Colon (tissue), 2 donors: ENCODE data around the gene LCP2.
"Not testable (repeated sequence)": the region's sequence is repeated elsewhere in the genome, so short reads cannot be mapped to it uniquely, and the experiment has no call there.

ENCODE experiments used
- FAIRE-seq: peaks from 2 replicates; lab custom pipeline; 2012; peaks lifted over from hg19 to GRCh38; lab: Jason Lieb, UNC
- donor health status: control.
- donor health status: control.

Gene LCP2

DNA sequence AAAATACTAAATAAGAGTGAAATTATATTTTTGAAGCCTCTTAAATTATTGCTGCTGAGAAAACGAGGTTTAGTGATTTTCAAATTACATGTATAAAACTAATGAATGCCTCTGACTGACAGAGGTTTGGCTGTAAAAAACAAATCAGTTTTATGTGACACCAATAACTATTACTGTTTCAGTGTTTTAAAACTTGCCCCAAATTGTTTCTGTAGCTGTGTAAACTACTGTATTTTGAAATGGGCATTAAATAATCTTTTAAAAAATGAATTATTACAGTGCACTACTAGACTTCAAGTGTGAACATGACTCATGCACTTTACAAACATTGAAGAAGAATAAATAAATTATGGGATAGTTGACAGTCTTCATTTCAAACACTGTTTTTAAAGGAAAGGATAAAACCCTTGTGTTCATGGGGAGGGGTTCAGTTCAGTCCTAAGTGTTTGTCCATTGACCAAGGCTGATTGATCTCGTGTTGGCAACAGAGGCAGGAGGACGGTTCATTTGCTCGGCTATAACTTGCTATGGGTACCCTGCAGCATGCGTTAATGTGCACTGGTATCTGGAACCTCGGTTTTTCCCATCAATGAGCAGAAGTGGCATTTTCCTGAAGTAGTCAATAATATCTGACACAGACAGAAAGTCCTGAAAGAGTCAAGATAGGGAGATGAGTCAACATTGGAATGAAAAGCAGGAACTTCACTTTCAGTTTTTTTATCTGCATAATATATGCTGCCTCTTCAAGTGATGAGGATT is 49.2 kb downstream of the LCP2 start:
- FAIRE-seq = no peak

DNA sequence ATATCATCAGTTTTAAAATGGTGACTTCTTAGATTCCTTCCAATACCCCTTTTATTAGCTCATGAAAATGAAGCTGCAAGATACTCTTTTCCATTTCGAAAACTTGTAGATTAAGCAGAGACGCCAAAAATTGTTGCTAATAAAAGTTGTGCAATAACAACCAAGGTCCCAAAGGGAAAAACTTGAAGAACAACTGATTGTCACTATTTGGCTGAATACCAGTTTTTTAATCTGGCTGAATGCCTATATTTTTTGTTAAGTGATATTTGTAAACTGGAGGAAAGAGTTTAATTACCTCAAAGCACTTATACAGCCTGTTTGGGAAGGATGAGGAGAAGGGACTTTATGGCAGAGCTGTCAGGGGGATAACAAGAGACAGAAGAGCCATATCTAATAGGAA is 50.2 kb downstream of the LCP2 start:
- FAIRE-seq = no peak

DNA sequence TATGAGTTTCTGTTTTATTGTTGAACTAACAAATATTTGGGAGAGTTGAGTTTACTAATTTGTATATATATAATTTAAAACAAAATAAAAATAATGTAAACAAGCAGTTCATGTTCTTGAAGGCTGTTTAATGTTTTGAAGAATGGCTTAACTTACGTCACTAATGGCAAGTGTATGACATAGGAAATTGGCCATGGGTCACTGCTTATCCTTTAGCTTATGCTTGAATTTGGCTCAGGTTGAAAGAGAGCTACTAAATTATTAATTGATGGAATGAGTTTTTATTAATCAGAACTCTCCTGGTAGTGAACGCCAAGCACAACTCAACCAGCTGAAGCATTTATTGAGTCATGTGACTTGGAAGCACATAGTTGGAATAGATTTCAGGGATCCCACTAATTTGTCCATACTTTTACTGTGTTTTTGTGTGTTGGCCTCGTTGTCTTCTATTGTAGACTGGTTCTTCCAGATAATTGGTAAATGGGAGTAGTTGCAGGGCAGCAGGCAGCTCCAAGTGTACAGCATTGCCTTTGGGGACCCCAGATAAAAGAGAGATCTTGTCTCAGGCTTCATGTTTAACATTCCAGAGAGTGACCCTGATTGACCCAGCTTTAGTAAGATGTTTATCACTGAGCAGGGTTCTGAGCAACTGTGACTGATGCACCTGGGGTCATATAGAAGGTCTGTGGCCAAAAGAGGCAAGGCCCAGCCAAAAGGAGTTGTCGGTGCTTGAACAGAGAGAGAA is 51.3 kb downstream of the LCP2 start:
- FAIRE-seq = no peak

DNA sequence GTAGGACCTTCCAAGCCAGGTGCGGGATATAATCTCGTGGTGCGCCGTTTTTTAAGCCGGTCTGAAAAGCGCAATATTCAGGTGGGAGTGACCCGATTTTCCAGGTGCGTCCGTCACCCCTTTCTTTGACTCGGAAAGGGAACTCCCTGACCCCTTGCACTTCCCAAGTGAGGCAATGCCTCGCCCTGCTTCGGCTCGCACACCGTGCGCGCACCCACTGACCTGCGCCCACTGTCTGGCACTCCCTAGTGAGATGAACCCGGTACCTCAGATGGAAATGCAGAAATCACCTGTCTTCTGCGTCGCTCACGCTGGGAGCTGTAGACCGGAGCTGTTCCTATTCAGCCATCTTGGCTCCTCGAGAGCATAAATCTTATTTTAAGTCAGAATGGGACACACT is 52.1 kb downstream of the LCP2 start:
- not testable (repeated sequence) for FAIRE-seq

DNA sequence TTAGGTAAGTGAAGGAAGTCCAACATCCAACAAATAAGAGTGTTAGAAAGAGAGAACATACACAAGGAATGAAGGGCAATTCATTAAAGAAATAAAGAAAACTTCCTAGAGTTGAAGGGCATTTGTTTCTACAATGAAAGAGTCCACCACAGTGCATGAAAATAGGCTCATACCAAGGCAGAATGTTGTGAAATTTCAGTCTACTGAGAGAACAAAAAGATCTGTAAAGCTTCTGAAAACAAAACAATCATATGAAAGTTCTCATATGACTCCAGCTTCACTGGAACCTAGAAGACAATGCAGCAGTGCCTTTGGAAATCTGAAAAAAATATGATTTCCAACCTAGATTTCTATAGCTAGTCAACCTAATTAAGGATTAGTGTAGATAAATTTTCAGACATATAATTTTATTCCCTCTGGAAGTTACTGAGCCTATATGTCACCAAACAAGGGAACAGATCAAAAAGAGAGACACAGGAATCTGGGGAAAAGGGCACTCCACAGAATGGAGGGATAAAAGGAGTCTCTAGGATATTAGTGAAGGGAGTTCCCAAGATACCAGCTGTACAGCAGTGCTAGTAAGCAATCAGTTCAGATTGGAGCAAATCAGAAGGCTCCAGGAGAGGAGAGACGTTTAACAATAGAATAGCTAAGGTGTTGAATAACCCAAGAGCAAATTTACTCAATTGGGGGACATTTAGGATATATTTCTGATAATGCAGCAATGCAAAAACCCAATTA is 59.0 kb downstream of the LCP2 start:
- no peak for FAIRE-seq

DNA sequence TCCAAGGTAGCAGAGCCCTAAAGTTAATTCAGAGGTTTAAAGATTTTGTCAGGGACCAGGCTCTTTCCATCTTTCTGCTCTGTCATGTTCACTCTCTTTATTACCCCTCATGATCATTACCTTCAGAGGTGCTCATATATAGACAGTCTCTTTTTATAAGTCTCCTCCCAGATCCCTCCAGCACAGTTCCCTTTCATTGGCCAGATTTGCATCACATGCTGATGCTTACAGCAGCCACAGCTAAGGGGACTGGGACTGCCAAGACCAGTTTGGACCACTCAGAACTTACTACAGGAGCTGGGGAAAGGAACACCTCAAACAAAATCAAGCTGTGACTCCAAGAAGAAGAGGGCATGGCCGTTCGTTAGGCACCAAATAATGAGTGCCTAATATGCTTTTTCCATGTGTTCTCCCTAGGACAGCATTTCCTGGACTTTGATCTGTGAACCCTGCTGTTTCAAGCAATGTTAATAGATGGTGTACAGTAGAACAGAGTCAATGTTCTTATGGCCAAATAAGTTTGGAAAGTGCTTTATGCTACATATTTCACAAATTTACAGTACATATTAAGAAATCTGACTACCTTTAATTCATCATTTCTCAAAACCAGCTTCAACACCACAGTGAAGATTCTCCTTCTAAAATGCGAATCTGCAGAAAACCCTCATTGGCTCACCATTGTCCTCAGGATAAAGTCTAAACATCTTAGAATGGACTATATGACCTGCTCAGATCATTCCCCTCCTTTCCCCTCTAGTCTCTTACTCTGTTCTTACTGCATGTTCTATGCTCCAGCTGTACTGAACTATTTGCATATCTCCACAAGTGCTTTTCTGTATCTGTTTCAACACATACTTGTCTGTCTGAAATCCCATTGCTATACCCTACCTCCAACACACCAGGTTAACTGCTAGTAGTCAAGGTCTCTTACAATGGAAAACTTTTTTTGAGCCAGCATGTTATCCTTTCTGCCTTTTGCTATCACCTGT is 61.4 kb downstream of the LCP2 start:
- no peak for FAIRE-seq

DNA sequence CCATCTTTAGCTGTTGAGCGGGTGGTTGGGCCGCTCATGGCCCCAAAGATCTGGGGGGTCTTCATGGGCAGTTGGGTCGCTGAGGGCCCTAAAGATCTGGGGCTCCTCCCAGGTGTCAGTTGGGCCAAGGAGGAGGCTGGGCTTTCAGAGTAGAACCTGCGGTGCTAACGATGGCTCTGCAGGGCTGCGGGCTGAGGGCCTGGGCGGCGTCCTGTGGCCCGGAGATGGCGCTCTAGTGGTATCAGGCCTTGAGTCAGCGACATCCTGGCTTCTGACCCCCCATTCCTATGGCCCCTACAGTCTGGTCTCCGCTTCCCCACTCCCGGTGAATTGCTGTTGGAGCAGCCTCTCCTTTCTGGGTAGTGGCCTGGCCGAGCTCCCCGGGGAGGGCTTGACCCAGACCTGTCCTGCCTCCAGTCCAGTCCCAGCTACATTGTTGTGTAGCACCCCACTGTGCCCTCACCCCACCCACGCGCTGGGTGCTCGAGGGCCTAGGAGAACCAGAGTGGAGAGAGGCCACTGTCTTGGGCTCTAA is 64.2 kb downstream of the LCP2 start:
- no peak for FAIRE-seq

DNA sequence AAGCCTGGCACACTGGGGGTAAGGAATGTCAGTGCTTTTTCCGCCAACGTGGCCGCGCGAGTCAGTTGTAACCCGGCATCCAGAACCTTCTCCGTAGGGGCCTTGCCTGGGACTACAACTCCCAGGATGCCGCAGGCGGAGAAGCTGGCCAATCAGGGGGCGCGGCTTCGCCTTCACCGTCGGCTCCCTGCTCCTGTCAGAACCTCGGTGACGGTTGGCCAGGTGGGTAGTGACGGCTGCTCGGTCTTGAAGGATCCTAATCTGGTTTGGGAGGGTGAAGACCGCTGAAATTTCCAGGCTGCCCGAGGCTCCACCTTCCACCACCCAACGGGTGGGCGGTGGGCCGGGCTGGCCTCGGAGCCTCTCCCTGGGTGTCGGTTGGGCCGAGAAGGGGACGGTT is 64.8 kb downstream of the LCP2 start, which contains the start of gene C5orf58:
Gene C5orf58, plus strand, starts transcription at position 200 of the 400 bp plus-strand sequence. CDS start 1,992 bp downstream, outside the sequence.
- FAIRE-seq = no peak

DNA sequence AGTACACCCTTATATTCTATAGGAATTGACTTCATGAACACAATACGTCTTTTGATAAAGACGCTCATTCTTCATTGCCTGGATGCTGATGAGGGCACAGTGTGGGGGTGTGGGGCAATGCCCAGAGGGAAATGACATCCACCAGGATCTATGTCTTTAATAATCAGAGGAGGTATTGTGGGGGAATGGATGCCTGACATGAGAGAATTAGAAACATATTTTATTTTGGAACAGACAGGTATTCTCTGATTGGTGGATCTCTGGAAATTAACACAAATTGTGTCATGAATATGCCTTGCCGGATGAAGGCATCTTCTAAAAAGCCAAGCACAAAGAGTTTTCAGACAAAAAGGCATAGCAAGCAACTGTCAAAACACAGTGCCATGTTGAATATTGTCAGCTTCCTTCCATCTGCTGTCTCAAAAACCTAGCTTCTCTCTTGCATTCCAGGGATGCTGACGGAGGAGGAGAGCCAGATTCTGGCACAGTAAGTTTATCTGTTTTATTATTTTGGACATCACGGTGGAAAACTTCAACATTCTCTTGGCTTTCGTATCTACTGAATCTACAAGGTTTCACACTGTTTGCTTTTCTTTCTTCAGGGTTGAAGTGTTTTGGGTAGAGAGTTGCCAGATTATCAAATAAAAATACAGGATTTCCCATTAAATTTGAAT is 68.7 kb downstream of the LCP2 start:
- no peak for FAIRE-seq

DNA sequence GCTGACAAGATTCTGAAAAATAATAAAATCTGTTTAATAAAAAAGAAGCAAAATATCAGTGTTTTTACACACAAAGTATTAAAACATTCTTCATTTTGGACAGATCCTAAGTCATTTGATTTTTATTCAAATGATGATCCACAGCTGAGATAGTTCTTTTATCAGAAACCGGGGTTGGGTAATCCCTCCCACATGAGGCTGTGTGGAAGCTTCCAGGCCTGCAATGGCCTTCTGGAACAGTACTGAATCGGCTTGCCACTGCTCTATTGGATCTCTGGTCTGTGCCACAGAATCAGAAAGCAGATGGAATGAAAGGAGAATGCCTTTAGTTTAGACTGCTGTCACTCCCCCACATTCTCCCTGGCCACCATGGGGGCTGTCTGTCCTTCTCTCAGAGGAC is 70.9 kb downstream of the LCP2 start:
- no peak for FAIRE-seq

DNA sequence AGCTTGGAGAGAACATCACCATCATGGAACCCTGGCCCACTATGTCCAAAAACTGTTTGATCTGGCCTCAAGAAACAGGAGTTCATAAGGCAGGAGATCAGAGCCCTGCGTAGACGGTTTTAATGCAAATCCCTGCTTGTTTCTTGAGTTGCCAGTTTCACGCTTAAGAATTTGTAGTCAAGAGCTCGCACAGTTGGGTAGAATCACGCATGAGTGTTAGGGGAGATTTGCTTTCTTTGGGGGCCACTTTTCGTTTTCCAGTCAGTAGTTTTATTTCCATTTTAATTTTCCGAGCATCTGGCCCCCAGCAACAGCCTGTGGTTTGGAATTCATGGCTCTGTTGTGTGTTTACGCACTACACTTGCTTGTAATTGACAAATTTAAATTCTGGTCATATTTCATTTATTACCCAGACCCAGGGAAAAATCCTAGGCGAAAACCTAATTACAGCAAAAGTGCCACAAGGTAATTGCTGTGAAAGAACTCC is 71.4 kb downstream of the LCP2 start:
- no peak for FAIRE-seq

DNA sequence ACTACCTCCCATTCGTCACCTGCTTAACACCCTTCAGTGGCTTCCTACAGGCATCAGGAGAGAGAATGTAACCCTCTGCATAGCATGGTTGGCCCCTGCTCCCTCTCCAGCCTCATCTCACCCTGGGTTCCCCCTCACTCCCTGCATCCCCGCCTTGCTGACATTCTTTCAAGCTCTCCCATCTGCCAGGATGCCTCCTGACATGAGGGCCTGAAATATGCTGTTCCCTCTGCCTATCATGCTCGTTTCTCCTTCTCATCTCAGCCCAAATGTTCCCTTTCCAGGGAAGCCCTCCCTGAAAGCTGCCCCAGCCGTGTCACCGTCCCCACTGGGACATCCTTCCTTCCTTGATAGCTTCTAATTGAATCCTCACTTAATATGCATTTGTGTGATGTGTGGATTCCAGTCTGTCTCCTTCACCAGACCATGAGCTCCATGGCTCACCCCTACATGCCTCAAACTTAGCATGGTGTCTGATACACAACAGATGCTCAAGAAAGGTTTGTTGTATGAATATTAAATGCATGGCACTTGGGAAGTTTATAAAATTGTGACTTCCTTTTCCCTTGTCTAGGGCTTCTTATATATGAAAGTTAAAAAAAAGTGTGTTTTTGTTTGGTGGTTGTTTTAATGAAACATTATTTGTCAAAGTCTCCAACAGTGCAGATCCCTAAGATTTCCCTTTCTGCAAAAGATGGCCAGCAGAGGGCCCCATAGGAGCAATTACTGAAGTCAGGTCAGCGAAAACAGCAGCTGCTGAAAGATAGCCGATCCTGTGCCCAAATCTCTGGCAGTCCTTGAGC is 72.0 kb downstream of the LCP2 start:
- no peak for FAIRE-seq

DNA sequence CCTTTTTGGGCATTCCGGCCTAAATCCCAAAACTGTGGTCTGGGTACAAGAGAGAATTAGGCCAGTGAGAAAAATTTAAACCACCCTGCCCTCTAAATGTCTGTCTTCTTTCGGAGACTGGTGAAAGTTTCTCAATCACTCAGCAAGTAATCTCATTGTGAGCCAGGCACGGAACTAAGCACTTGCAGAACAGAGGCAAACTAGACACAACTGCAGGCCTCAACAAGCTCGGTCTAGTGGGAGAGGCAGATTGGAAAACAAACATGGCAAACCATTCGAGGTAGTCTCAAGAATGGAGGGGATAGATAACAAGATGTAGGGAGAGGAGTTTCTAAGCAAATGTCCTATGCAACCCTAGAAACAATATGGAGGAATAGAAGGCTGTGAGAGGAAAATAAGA is 73.7 kb downstream of the LCP2 start:
- no peak for FAIRE-seq

DNA sequence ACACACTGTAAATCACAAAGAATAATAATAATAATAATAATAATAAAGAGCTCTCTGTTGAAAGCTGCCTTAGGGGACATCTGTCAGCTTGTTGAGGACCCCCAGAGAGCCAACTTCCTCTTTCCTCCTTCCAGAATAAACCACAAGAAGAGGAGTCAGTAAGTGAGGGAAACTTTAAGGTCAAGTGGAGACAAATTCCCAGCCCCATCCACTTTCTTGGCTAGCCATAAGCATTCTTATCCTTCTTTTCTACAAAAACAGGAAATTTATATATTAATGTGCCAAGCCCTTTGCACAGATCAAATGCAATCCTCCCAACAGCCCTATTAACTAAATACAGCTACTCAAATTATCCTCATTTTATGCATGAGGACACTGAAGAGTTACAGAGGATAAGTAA is 74.2 kb downstream of the LCP2 start:
- no peak for FAIRE-seq

DNA sequence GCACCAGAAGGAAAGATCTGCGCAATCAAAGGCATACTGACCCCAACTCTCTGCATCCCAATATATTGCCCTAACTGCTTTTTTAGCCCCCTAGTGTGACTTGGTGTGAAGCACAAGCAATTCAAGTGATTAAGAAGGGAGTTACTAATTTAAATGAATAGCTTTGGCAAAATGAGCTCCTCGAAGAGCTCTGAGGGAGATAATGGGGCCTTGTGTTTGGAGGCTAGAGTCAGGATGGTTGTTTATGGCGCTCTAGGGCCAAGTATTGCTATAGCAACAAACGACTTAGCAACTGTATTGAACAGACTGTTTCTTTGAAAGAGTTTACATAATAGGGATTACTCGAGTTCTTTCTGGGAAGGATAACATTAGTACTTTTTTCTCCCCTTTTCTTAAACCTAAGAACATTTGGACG is 76.2 kb downstream of the LCP2 start:
- FAIRE-seq = no peak

DNA sequence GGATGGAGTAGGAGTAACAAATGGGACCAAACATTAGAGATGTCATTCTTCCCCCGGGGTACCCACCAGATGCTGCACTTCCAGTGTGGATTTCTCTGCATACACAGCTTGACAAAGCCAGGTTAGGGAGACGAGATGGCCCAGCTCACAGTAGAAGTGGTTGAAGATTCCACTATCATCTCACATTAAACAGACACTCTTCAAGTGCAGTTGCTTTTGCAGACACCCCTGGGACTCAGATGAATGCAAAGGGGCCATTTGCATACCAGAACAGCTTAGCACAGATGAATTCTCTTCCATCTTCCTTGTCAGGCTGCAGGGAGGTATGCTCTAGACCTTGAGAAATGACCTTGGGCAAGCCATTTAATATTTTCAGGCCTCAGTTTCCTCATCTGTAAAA is 77.4 kb downstream of the LCP2 start:
- FAIRE-seq = no peak

DNA sequence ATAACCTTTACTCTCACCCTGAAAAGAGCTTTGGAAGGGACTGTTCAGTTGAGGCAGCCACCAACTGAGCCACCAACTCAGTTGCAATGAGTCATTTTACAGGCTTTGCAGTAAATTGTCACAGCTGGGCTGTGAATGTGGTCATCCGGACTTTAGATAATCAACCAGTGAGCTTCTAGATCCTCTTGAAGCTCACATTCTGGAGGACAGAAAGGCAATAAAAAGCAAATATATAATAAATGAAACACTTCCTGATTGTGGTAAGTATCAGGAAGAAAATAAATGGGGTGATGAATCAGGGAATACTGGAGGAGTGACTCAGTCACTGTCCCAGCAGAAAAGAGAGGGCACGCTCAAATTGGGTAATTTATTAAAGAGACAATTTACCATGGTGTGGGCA is 78.0 kb downstream of the LCP2 start:
- no peak for FAIRE-seq

DNA sequence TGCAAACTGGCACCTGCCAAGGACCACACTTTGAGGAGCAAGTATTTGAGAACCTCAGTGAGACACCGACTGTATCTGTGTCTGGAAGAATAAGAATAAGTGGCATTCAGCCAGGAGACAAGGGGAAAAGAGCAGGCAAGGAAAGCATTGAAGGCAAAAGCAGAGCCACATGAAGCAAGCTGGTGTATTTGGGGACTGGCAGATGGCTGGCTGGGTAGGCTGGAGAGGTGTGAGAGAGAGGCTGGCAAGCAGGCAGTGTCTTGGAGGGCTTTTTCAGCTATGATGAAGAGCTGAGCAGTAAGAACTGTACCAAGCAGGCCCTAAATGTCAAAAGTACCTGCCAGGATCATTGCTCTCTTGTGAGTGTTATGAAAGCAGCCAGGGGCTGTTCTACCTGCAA is 78.9 kb downstream of the LCP2 start:
- FAIRE-seq = no peak

DNA sequence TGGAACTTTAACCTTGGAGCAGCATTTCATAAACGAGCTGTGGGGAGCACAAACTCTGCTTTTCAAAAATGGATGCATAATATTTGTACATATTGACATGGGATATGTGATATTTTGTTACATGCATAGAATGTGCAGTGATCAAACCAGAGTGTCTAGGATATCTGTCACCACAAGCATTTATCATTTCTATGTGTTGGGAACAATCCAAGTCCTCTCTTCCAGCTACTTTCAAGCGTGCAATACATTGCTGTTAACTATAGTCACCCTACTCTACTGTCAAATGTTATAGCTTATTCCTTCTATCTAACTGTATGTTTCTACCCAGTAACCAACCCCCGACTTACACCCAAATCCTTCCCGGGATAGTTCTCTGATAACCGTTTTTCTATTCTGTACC is 79.7 kb downstream of the LCP2 start:
- no peak for FAIRE-seq
